Muscle of back (tissue), 11 donors: ENCODE data around the gene EFNB3. TPM values are rescaled to one million over a fixed set of nuclear protein-coding genes. Genes with fewer than 3 reads are reported as not detected.

Source experiments
- DNase-seq, 3 donors: peaks; one replicate each; pipeline versions ENCODE4 v3.0.0 to v3.0.0-alpha.2; 2013
- polyA plus RNA-seq, 10 donors: library from polyadenylated mRNA; unstranded; fragments of 120-200 nt; gene quantifications; one replicate each; pipeline ENCODE4 v1.2.1, GENCODE V29; 2013; ENCODE audit not compliant: insufficient read length in 10 of 10

The EFNB3 gene
- polyA plus RNA-seq, 10 donors: 3.9 to 10.8 (median 5.1) TPM

- DNase-seq: peak; percentile 86 to 95 (median 91)
Measured at GRCh38 chr17:7716901-7717755, 12.1 kb downstream of the EFNB3 start, which contains the start of gene DNAH2. Gene DNAH2 (plus strand): TSS chr17:7717744. CDS start chr17:7719735, 1,991 bp downstream.

- DNase-seq: peak in 1 of 3 donors; percentile 46
Measured at GRCh38 chr17:7717756-7718350, 12.9 kb downstream of the EFNB3 start.

- no peak for DNase-seq
Measured at GRCh38 chr17:7719661-7720060, 14.7 kb downstream of the EFNB3 start.

GRCh38 chr17:7720125-7720524 lies 15.1 kb downstream of the EFNB3 start:
- DNase-seq: no peak

GRCh38 chr17:7721612-7722011 lies 16.6 kb downstream of the EFNB3 start:
- no peak for DNase-seq

- no peak for DNase-seq
Measured at GRCh38 chr17:7727886-7728285, 22.9 kb downstream of the EFNB3 start.

- no peak for DNase-seq
Measured at GRCh38 chr17:7729816-7730215, 24.8 kb downstream of the EFNB3 start.

- no peak for DNase-seq
Measured at GRCh38 chr17:7732981-7733539, 28.1 kb downstream of the EFNB3 start.

GRCh38 chr17:7737601-7738000 lies 32.6 kb downstream of the EFNB3 start:
- DNase-seq: no peak

GRCh38 chr17:7739746-7740145 lies 34.7 kb downstream of the EFNB3 start:
- DNase-seq: no peak

GRCh38 chr17:7740481-7741001 lies 35.5 kb downstream of the EFNB3 start:
- no peak for DNase-seq

- DNase-seq: no peak
Measured at GRCh38 chr17:7742729-7743128, 37.7 kb downstream of the EFNB3 start.

- no peak for DNase-seq
Measured at GRCh38 chr17:7744416-7744815, 39.4 kb downstream of the EFNB3 start.

- DNase-seq: peak in 1 of 3 donors; percentile 24
Measured at GRCh38 chr17:7745748-7746470, 40.9 kb downstream of the EFNB3 start.

- DNase-seq: peak; percentile 5 to 34 (median 33)
Measured at GRCh38 chr17:7747635-7748071, 42.7 kb downstream of the EFNB3 start.

GRCh38 chr17:7748076-7748775 lies 43.2 kb downstream of the EFNB3 start:
- peak in 2 of 3 donors; percentile 19 to 34 for DNase-seq

GRCh38 chr17:7750321-7750821 lies 45.4 kb downstream of the EFNB3 start:
- peak in 1 of 3 donors; percentile 83 for DNase-seq

- no peak for DNase-seq
Measured at GRCh38 chr17:7754656-7755055, 49.7 kb downstream of the EFNB3 start.

- no peak for DNase-seq
Measured at GRCh38 chr17:7755095-7755890, 50.3 kb downstream of the EFNB3 start.

- DNase-seq: no peak
Measured at GRCh38 chr17:7756968-7757367, 52.0 kb downstream of the EFNB3 start.
